CD4-positive, alpha-beta T cell treated with Interleukin-15 for 1 hour (primary cell): ENCODE data around the gene SRGAP2B.
"Not testable (repeated sequence)": the region's sequence is repeated elsewhere in the genome, so short reads cannot be mapped to it uniquely, and the experiment has no call there.

Experiments used
- DNase-seq: peaks from one replicate; pipeline ENCODE4 v3.0.0-alpha.2; 2020

The SRGAP2B gene

GRCh38 chr1:145041519-145041918 is 53.6 kb downstream of the SRGAP2B start:
- DNase-seq, result not testable (repeated sequence)

DNA sequence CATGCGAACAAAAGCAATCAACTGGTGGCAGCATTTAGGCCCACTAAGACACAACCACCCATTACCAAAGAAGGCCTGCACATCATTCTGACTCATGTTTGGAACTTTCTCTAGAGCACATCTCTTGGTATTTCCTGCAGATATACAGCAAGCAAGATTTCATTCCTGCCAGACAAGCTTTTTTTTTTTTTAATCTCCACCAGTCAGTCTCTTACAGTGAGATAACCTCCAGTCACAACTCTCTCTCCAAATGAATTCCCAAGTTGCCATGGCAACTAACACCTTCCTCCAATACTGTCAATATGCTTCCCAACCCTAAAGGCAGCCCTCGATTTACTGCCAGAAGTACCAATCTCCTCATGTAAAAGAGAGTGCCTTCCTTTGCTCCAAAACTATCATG is 59.1 kb downstream of the SRGAP2B start:
- DNase-seq, result not testable (repeated sequence)

GRCh38 chr1:145033523-145033922 is 61.6 kb downstream of the SRGAP2B start:
- DNase-seq, result not testable (repeated sequence)

DNA sequence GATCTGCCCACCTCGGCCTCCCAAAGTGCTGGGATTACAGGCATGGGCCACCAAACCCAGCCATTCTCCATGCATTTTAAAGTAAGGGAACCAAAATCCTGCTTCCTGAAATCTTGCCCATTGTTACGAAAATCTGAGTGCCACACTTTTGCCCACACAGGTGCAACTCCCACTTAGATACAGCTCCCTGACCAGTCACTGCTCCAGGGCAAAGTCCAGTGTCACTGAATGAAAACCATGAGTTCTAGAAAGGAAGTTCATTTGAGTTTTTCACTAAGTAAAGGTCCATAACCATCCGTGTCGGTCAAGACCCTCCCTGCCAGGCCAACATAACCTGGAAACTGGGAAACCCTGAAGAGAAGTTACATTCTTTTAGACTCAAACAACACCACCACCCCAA is 67.9 kb downstream of the SRGAP2B start:
- not testable (repeated sequence) for DNase-seq

DNA sequence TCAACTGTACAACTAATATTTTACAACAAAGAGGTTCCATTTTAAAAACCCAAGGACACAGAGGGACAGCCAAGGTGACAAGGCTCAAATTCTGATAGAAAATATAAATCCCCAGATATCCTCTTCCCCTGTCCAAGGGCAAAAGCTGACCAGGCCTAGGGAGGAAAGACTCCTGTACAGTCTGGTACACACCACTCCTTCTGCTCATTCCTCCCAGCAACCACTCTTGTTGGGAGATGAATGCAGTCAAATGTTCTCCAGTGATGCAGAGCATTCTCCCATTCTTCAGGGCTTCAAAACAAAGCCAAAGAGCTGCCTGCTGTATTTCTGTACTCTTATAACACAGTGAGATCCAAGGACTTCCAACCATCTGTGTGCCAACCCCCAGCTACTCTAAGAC is 69.8 kb downstream of the SRGAP2B start:
- DNase-seq, result not testable (repeated sequence)

DNA sequence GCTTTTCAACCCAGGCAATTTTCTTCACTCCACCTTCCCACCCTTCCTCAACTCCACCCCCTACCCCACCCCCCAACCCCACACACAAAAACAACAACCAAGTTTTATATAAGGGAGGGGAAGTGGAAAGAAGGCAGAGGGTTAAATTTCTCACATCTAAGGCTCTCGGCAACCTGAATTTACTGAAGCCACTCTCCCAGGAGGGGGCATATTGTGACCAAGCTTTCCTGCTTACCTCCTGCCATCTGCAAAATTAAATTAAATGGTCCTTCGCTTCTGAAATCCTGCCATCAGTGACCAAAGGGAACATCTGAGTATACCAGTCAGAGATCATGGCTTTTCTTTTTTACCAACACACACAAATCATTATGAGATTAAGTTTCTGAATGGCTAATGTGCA is 72.9 kb downstream of the SRGAP2B start:
- not testable (repeated sequence) for DNase-seq

DNA sequence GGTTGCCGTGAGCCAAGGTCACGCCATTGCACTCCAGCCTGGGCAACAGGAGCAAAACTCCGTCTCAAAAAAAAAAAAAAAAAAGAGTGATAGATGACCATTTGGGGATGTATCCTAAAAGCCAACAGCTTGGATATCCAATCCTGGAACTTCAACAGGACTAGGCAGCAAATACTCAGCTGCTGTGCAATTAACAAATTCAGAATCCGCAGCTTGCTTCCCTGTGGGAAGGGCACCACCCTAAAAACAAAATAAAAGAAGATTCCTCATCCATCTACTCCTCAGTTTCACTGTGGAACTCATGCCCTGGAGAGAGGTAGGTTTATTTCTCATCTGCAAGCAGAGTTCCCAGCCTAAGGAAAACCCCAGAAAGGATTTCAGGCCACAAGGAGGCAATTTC is 73.4 kb downstream of the SRGAP2B start:
- DNase-seq, result not testable (repeated sequence)

- not testable (repeated sequence) for DNase-seq
These were observed 75.4 kb downstream of the SRGAP2B start for GRCh38 chr1:145019709-145020108.

GRCh38 chr1:145017725-145018124 is 77.4 kb downstream of the SRGAP2B start:
- peak; percentile 15 for DNase-seq

DNA sequence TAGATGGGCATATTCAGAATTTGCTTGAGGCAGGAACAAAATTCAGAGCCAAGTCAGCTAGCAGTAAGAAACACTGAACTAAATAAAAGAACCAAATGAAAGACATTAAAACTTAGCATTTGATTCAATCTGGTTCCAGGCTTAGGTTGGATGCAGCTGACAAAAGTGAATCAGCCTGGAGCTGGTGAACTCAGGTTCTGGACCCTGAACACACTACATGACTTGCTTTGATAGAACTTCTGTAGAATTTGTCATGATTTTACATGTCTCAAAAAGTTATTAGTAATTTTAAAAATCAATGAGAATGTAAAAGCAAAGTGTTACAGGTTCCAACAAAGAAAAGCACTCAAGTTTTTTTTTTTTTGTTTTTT is 78.7 kb downstream of the SRGAP2B start:
- not testable (repeated sequence) for DNase-seq

GRCh38 chr1:145015744-145016491 is 79.2 kb downstream of the SRGAP2B start:
- not testable (repeated sequence) for DNase-seq

DNA sequence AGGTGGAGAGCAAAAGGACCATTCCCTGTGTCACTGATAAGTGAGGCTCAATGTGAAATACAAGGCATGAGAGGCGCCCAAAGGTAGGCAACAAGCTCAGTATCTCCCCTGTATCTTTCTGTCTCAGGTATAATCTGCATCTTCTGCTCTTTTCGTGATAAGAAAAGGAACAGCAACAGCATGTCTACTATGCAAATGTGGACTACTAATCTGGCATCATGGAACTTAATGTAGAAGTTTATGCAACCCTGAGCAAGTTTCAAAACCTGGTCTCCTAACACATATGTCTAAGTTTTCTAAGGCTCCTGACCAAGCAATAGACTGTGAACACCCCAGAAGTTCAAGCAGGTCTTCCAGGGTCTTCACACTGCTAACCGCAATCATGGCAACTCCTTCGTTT is 81.8 kb downstream of the SRGAP2B start:
- not testable (repeated sequence) for DNase-seq

GRCh38 chr1:145011811-145012210 is 83.3 kb downstream of the SRGAP2B start:
- DNase-seq, result not testable (repeated sequence)

DNA sequence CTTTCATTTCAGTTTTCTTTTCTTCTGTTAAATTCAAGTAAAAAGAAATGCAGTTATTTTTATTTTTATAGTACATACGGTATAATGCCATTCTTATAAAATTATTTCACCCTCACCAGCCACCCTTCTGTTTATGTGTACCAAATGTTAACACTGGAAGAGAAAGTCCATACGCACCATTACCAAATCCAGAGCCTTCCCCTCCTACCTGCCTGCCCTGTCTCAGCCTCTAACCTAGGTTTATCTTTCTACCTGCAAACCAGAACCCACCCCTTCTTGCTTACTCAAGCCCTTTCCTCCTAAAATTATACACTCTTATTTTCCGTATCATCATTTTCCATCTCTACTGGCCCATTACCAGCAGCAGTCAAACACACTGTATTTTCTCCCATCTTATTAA is 84.5 kb downstream of the SRGAP2B start:
- not testable (repeated sequence) for DNase-seq

GRCh38 chr1:145009928-145010327 is 85.2 kb downstream of the SRGAP2B start:
- not testable (repeated sequence) for DNase-seq

DNA sequence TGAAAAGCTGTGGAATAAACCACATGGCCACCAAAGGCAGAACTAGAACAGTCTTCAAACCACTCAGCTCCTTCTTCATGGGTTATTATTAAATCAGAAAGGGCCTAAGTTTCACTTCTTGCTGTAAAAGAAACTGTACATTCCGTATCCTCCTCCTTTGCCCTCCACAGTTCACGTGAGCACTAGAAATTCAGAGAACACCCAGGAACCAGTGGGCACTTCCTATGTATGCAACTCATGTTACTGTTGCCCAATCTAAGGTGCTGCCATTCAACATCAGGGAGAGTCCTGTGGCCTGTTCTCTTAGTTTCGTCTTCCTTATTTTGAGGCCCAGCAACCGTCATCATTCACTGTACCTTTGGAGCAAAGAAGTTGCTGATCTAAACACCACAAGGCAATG is 86.7 kb downstream of the SRGAP2B start:
- not testable (repeated sequence) for DNase-seq

- DNase-seq, result not testable (repeated sequence)
These were observed 90.0 kb downstream of the SRGAP2B start for GRCh38 chr1:145005142-145005541.

GRCh38 chr1:145001381-145001780 is 93.7 kb downstream of the SRGAP2B start:
- not testable (repeated sequence) for DNase-seq

DNA sequence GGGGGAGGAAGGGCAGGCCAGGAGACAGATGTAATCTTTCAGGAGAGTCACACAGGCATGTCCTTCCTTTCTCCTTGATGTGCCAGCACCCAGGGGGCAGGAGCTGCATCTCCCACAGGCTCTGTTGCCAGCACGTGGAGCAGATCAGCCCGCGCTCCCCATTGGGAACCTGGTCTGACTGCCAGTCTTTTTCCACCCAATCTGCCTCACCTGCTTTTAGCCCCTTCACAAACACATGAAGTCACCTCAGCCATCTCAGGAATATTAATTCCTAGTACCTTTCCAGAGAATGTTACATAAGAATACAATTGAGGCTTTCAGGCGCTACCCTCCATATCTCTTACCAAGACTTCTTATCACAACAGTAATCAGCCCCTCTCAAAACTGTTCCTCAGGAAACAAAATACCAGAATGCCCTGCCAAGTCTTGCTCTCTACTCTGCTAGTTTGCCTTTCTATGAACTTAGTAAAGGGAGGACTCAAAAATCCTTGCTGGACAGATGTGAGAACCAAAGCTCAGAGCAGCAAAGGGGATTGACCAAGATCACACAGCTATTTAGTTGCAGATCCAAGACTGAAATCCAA is 94.3 kb downstream of the SRGAP2B start:
- DNase-seq, result not testable (repeated sequence)

DNA sequence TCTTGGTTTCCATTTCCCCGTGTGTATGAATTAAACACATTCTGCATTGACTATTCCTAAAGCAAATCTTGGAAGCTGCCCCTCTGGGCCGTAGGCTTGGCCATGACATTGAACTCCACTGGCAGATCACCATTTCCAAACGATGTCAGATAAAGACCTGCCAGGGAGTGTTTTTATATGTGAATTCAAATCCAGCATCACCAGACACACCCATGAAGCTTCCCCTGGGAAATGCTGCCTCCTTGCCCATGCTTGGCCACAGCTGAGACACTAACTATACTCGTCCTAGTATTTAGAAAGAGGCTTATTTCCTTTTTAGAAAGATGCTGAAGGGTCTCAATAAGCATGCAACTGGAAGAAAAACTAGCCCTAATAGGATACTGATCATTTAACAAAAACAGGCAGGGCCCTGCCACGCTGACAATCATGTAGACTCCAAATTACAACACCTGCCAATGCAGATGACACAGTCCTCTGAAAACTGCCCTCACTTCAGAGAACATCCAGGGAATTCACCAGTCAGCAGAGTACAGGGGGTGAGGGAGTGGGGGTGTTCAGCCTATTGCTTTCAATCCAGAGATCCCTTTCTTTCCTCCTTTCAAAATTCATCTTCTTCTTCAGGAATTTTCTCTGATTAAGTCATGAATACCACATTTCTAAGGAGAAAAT is 94.9 kb downstream of the SRGAP2B start:
- DNase-seq, result not testable (repeated sequence)

GRCh38 chr1:144998981-144999273 is 96.2 kb downstream of the SRGAP2B start:
- DNase-seq, result not testable (repeated sequence)

- not testable (repeated sequence) for DNase-seq
These were observed 96.8 kb downstream of the SRGAP2B start for GRCh38 chr1:144998134-144998980.

DNA sequence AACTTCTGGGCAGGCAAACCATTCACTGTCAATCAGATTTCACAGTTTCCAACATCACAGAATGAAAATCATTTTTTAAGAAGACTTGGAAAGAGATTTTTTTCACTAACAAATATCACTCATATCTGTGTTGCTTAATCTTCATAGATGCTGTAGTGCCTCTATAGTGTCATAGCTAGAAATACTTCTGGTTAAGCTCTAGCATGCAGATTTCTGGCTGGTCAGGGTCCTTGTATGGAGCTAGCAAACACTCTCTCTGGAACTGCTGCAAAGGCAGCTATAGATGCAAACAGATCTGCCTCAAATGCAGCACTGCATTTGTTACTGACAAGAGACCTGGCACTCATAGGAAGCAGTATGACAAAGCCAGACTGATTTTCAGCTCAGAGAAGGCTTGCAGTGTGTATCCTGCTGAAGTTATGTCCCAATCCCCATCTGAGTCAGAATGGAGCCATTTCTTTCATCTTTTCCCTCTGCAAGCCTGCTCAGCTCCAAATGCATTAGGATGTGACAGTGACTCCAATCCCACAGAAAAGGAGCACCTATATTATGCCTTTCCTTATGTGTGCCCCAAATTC is 99.2 kb downstream of the SRGAP2B start:
- DNase-seq, result not testable (repeated sequence)
